Naive B cell (primary cell): ENCODE results near the gene ARHGAP23. TPM values are rescaled to one million over a fixed set of nuclear protein-coding genes. Genes with fewer than 3 reads are reported as not detected.
"Not testable (repeated sequence)": the region's sequence is repeated elsewhere in the genome, so short reads cannot be mapped to it uniquely, and the experiment has no call there.

Experiments
- ATAC-seq, 2 donors: fragments of 150-1000 bp; cut with Tn5 transposase; 2 replicates each; pipeline ENCODE4 v1.10.0; 2021; ENCODE audit warnings: low read depth in 2 of 2, mild to moderate bottlenecking in 2 of 2, moderate library complexity in 2 of 2
- DNase-seq: peaks from one replicate; pipeline ENCODE4 v3.0.0; 2022
- H3K27ac Mint-ChIP-seq, 6 donors: one replicate each; pipeline ENCODE4 v1.8.0; 2020 to 2022; ENCODE audit warnings: mild to moderate bottlenecking in 6 of 6, mixed read lengths in 6 of 6, moderate library complexity in 5 of 6, inconsistent platforms in 2 of 6
- H3K27me3 Mint-ChIP-seq, 3 donors: one replicate each; pipeline ENCODE4 v1.8.0; 2021 to 2022; ENCODE audit warnings: mixed read lengths in 3 of 3, mild to moderate bottlenecking in 1 of 3
- H3K36me3 Mint-ChIP-seq, 2 donors: one replicate each; pipeline ENCODE4 v1.8.0; 2020 to 2022; ENCODE audit warnings: mixed read lengths in 2 of 2, inconsistent platforms in 1 of 2, mild to moderate bottlenecking in 1 of 2
- H3K4me1 Mint-ChIP-seq, 3 donors: one replicate each; pipeline ENCODE4 v1.8.0; 2020 to 2022; ENCODE audit warnings: mixed read lengths in 3 of 3, inconsistent platforms in 1 of 3, mild to moderate bottlenecking in 1 of 3, moderate library complexity in 1 of 3
- H3K4me3 Mint-ChIP-seq, 8 donors: one replicate each; pipeline ENCODE4 v1.8.0; 2020 to 2022; ENCODE audit warnings: mild to moderate bottlenecking in 8 of 8, mixed read lengths in 8 of 8, moderate library complexity in 8 of 8, inconsistent platforms in 2 of 8
- H3K9me3 Mint-ChIP-seq, 7 donors: one replicate each; pipeline ENCODE4 v1.8.0; 2020 to 2022; ENCODE audit warnings: mixed read lengths in 7 of 7, mild to moderate bottlenecking in 5 of 7, inconsistent platforms in 2 of 7, moderate library complexity in 1 of 7
- polyA plus RNA-seq, 6 donors: library from polyadenylated mRNA; unstranded; fragments of 300-500 nt; fragmentation: Illumina TruSeq; gene quantifications; one replicate each; pipeline ENCODE4 v1.2.3, GENCODE V29; 2021; ENCODE audit warnings: low read depth in 6 of 6

The ARHGAP23 gene
- polyA plus RNA-seq, 6 donors from 2014 or later, result not detected

GRCh38 chr17:38530856-38531255, 102.6 kb downstream of the ARHGAP23 start:
- ATAC-seq, H3K4me1 Mint-ChIP-seq, H3K9me3 Mint-ChIP-seq, H3K36me3 Mint-ChIP-seq, H3K27ac Mint-ChIP-seq, H3K4me3 Mint-ChIP-seq, DNase-seq: not testable (repeated sequence)
- peaks cover 15 to 60% (median 56%) of the 10 kb centered on the region in 3 donors for H3K27me3 Mint-ChIP-seq

DNA sequence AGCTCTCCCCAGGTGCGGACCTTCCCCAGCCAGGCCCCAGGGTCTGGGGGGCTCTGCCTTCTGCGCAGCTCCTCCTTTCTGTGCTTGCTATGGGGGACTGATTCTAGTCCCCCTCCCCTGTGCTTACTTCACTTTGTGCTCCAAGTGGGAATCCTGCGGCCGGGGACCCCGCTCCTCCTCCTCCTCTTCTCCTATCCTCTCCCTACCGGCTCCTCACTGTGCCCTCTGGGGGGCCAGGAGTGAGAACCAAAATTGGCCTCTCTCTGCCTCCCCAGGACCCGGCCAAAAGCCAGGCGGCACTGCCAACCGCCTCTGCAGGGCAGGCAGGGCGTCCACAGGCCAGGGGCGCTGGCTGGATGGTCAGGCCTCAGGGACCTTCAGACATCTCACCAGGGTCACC, 103.5 kb downstream of the ARHGAP23 start:
- not testable (repeated sequence) for H3K36me3 Mint-ChIP-seq, H3K27ac Mint-ChIP-seq, DNase-seq, H3K9me3 Mint-ChIP-seq, ATAC-seq, H3K4me3 Mint-ChIP-seq, H3K4me1 Mint-ChIP-seq
- H3K27me3 Mint-ChIP-seq, result peaks cover 16 to 69% (median 65%) of the 10 kb centered on the region in 3 donors

- Mint-ChIP-seq H3K4me1 (no peaks in the 10 kb centered on the region), H3K9me3 (no peaks in the 10 kb centered on the region), H3K27me3 (peaks cover 16 to 69% (median 67%) of the 10 kb centered on the region in 3 donors), H3K36me3 (no peaks in the 10 kb centered on the region), H3K4me3 (no peak overlapping the region), H3K27ac (no peak overlapping the region)
- DNase-seq (no peak), ATAC-seq (no peak)
These were observed 104.2 kb downstream of the ARHGAP23 start for GRCh38 chr17:38532451-38532850.

DNA sequence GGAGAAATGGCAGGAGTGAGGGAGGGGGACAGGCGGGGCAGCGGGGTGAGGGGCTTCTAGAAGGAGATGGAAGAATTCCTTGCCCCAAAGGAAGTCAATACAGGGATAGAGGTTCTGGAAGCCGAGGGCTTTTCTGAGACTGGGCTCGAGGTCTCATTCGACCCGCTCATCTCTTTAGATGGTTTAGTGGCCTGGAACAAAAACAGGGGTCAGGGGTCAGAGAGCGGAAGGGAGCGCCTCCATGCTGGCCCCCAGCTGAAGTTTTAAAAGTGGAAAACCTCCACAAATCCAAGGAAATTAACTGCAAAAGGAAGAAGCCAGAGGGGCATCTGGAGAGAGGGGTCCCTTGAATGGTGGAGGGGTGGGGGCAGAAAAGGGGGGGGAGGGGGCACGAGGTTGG, 105.0 kb downstream of the ARHGAP23 start:
- no peaks in the 10 kb centered on the region for H3K9me3 Mint-ChIP-seq
- H3K27me3 Mint-ChIP-seq, result peaks cover 15 to 62% (median 59%) of the 10 kb centered on the region in 3 donors
- DNase-seq, result no peak
- H3K4me1 Mint-ChIP-seq, result no peaks in the 10 kb centered on the region
- peak overlapping the region in 1 of 6 donors; percentile 78 for H3K27ac Mint-ChIP-seq
- no peak overlapping the region for H3K4me3 Mint-ChIP-seq
- no peaks in the 10 kb centered on the region for H3K36me3 Mint-ChIP-seq
- no peak for ATAC-seq

- no peak overlapping the region for H3K4me3 Mint-ChIP-seq
- no peaks in the 10 kb centered on the region for H3K4me1 Mint-ChIP-seq
- DNase-seq (no peak), ATAC-seq (no peak)
- no peak overlapping the region for H3K27ac Mint-ChIP-seq
- no peaks in the 10 kb centered on the region for H3K9me3 Mint-ChIP-seq
- no peaks in the 10 kb centered on the region for H3K36me3 Mint-ChIP-seq
- H3K27me3 Mint-ChIP-seq, result peaks cover 17 to 62% (median 55%) of the 10 kb centered on the region in 3 donors
These were observed 105.7 kb downstream of the ARHGAP23 start for GRCh38 chr17:38533866-38534497.

- H3K9me3 Mint-ChIP-seq, result no peaks in the 10 kb centered on the region
- H3K4me3 Mint-ChIP-seq, result no peak overlapping the region
- H3K36me3 Mint-ChIP-seq, result no peaks in the 10 kb centered on the region
- peaks cover 17 to 67% (median 55%) of the 10 kb centered on the region in 3 donors for H3K27me3 Mint-ChIP-seq
- DNase-seq, result no peak
- H3K27ac Mint-ChIP-seq, result no peak overlapping the region
- H3K4me1 Mint-ChIP-seq, result no peaks in the 10 kb centered on the region
- no peak for ATAC-seq
These were observed 106.2 kb downstream of the ARHGAP23 start for GRCh38 chr17:38534498-38534885.

- Mint-ChIP-seq H3K27me3 (peaks cover 12 to 59% (median 51%) of the 10 kb centered on the region in 3 donors), H3K27ac (peak overlapping the region in 3 of 6 donors; percentile 22 to 87 (median 65))
- ATAC-seq, result no peak
These were observed 107.6 kb downstream of the ARHGAP23 start for GRCh38 chr17:38535886-38536285.

DNA sequence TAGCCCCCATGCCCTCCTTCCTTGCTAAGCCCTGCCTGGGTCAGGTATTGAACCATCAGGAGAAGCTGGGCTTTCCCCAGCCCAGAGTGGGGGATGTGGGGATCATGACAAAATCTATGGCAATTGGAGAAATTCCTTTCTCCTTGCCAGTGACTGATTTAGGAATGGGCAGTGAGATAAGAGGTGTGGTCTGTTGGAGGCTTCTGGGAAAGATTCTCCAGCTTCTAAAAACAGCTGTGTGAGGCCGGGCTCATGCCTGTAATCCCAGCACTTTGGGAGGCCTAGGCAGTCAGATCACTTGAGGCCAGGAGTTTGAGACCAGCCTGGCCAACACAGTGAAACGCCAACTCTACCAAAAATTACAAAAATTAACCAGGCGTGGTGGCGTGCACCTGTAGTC, 108.4 kb downstream of the ARHGAP23 start:
- DNase-seq, result no peak
- no peak overlapping the region for H3K4me3 Mint-ChIP-seq
- no peaks in the 10 kb centered on the region for H3K36me3 Mint-ChIP-seq
- no peaks in the 10 kb centered on the region for H3K4me1 Mint-ChIP-seq
- no peak overlapping the region for H3K27ac Mint-ChIP-seq
- H3K9me3 Mint-ChIP-seq, result no peaks in the 10 kb centered on the region
- H3K27me3 Mint-ChIP-seq, result peaks cover 12 to 63% (median 55%) of the 10 kb centered on the region in 3 donors
- ATAC-seq, result no peak

More at GRCh38 chr17:38535886-38536285, 107.6 kb downstream of the ARHGAP23 start:
- Mint-ChIP-seq H3K36me3 (no peaks in the 10 kb centered on the region), H3K4me1 (no peaks in the 10 kb centered on the region), H3K4me3 (no peak overlapping the region), H3K9me3 (no peaks in the 10 kb centered on the region)
- DNase-seq, result no peak

DNA sequence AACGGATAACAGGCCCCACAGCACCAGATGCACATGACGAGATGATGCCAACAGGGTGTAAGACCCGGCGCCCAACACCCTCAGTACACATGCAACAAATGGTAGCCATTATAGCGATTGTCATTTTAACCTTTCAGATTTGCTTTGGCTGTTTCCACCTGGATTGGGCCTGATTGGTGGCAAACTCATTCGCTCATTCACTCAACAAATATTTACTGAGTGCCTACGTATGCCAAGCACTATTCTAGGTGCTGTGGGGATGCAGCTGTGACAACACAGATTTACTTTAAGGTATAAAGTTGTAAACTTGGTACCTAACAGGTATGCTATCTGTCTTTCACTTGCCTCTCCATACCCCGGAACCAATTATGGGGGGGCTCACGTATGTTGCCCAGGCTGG, 110.6 kb downstream of the ARHGAP23 start:
- Mint-ChIP-seq H3K36me3 (no peaks in the 10 kb centered on the region), H3K9me3 (no peaks in the 10 kb centered on the region), H3K27me3 (peaks cover 18 to 64% (median 58%) of the 10 kb centered on the region in 3 donors), H3K27ac (no peak overlapping the region), H3K4me1 (no peaks in the 10 kb centered on the region), H3K4me3 (no peak overlapping the region)
- ATAC-seq (no peak), DNase-seq (no peak)

DNA sequence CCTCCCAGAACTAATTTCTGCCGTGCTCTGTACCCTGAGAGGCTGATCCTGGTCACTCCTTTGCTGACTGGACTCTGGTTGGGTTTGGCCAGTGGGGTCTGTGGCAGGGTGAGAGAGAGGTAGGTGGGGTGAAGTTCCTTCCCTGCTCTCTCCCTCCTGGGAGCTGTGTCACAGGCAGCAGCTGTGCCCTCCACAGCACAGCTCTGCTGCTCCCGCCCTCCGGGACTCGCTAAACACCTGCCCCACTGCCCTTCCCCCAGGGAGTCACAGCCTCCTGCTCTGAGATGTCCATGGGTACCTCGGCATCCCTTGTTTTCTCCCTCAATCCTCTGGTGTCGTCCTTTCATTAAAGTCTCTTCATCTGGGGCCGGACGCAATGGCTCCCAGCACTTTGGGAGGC, 111.1 kb downstream of the ARHGAP23 start:
- DNase-seq, result no peak
- Mint-ChIP-seq H3K27me3 (peaks cover 18 to 64% (median 53%) of the 10 kb centered on the region in 3 donors), H3K4me3 (no peak overlapping the region), H3K9me3 (no peaks in the 10 kb centered on the region), H3K27ac (no peak overlapping the region), H3K36me3 (no peaks in the 10 kb centered on the region), H3K4me1 (peaks cover 0 to 4% (median 0%) of the 10 kb centered on the region in 3 donors)
- ATAC-seq, result no peak

GRCh38 chr17:38540514-38541045, 112.3 kb downstream of the ARHGAP23 start:
- Mint-ChIP-seq H3K4me3 (no peak overlapping the region), H3K27ac (peak overlapping the region in 3 of 6 donors; percentile 16 to 83 (median 26)), H3K4me1 (peaks cover 0 to 5% (median 0%) of the 10 kb centered on the region in 3 donors), H3K36me3 (no peaks in the 10 kb centered on the region), H3K27me3 (peaks cover 15 to 63% (median 49%) of the 10 kb centered on the region in 3 donors), H3K9me3 (no peaks in the 10 kb centered on the region)
- DNase-seq, result no peak
- ATAC-seq, result no peak

- no peaks in the 10 kb centered on the region for H3K36me3 Mint-ChIP-seq
These were observed 113.0 kb downstream of the ARHGAP23 start for GRCh38 chr17:38541281-38541680.

DNA sequence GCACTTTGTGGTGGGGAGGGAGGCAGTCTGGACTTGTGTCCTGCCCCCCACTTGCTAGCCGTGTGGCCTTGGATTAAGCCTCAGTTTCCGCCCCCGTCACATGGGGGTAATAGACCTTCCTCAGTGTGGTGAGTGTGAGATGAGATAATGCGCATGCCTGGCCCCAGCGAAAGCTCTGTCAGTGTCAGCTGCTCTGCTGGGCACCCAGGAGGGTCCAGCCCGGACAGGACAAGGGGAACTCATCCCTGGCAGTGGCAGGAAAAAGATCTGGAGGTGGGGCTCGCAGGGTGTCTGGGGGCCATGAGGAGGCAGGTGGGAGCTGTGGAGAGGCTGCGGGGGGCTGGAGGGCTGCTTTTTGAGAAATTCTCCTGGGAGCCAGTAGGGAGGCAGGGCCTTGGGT, 114.0 kb downstream of the ARHGAP23 start:
- ATAC-seq (no peak), DNase-seq (no peak)
- H3K4me1 Mint-ChIP-seq, result peaks cover 0 to 5% (median 0%) of the 10 kb centered on the region in 3 donors
- no peaks in the 10 kb centered on the region for H3K36me3 Mint-ChIP-seq
- no peak overlapping the region for H3K4me3 Mint-ChIP-seq
- peaks cover 18 to 61% (median 44%) of the 10 kb centered on the region in 3 donors for H3K27me3 Mint-ChIP-seq
- H3K27ac Mint-ChIP-seq, result peak overlapping the region in 1 of 6 donors; percentile 52
- H3K9me3 Mint-ChIP-seq, result no peaks in the 10 kb centered on the region

More at GRCh38 chr17:38541281-38541680, 113.0 kb downstream of the ARHGAP23 start:
- DNase-seq, result no peak
- peak overlapping the region in 2 of 6 donors; percentile 58 to 81 for H3K27ac Mint-ChIP-seq
- peaks cover 11 to 56% (median 42%) of the 10 kb centered on the region in 3 donors for H3K27me3 Mint-ChIP-seq
- H3K9me3 Mint-ChIP-seq, result no peaks in the 10 kb centered on the region
- no peak overlapping the region for H3K4me3 Mint-ChIP-seq
- H3K4me1 Mint-ChIP-seq, result peaks cover 0 to 5% (median 0%) of the 10 kb centered on the region in 3 donors
- no peak for ATAC-seq
